Testis (tissue), 2 donors: ENCODE measurements around the gene CCDC40.

ENCODE experiments used
- CTCF ChIP-seq, 3 experiments: fragments of 450-650 bp in 2 of 3; fragments of 200-600 bp in 1 of 3; sonication (generic) in 1 of 3; IDR thresholded peaks; one replicate each; pipeline ENCODE4 v1.5.1; 2016 to 2019; ENCODE audit warnings: antibody characterized with exemption in 3 of 3, mild to moderate bottlenecking in 2 of 3, moderate library complexity in 1 of 3
- POLR2A ChIP-seq: fragments of 450-650 bp; IDR thresholded peaks from one replicate; pipeline ENCODE4 v1.6.1; 2017; ENCODE audit warnings: antibody characterized with exemption, mild to moderate bottlenecking, moderate library complexity

- TF ChIP-seq CTCF (IDR thresholded peaks at IDR 0.05) (no peak), POLR2A (no peak)
These were observed 61.6 kb downstream of the CCDC40 start for GRCh38 chr17:80097844-80098691.
